ENCODE data around the gene GPR78. TPM values are rescaled to one million over a fixed set of nuclear protein-coding genes. Genes with fewer than 3 reads are reported as not detected.

Gene GPR78
- total and polyA plus RNA-seq, 2 of the 13 experiments (the other 11 are each of a cell fraction or from before 2014, with no cell fraction given): 0.01 to 0.07 TPM

- no peak overlapping the region for H2AFZ ChIP-seq (ENCODE audit: low read length)
- H3K4me1 ChIP-seq (ENCODE audit: insufficient read depth, low read length): no peaks in the 10 kb centered on the region
- no peak for FAIRE-seq
Observed at GRCh38 chr4:8557151-8558076, 22.8 kb upstream of the GPR78 start.

GRCh38 chr4:8558080-8558960 is 21.9 kb upstream of the GPR78 start:
- H3K36me3 ChIP-seq (replicated peaks in 1 of 2; ENCODE audit: control insufficient read depth in 1 of 2, insufficient read depth in 2 of 2, low read length in 2 of 2): no peaks in the 10 kb centered on the region
- DNase-seq (ENCODE audit: low spot score) (no peak), ATAC-seq (no peak), FAIRE-seq (no peak)
- no peaks in the 10 kb centered on the region for H3K4me1 ChIP-seq (ENCODE audit: insufficient read depth, low read length)
- peaks cover 3 to 8% of the 10 kb centered on the region in 2 experiments; a peak in 2 of 5 replicates for H3K27me3 ChIP-seq (ENCODE audit: control insufficient read depth in 1 of 2, insufficient read depth in 2 of 2, low read length in 2 of 2)
- H4K20me1 ChIP-seq (ENCODE audit: insufficient read depth, low read length): no peaks in the 10 kb centered on the region
- CTCF ChIA-PET (ENCODE audit: low intra/inter-chr PET ratio, low total read pairs): no interaction called here
- H3K9me3 ChIP-seq (ENCODE audit: low read length): no peaks in the 10 kb centered on the region
- H3K9ac ChIP-seq (ENCODE audit: insufficient read depth, low read depth, low read length): no peak overlapping the region
- 31% methylated on average over 9 of the region's 21 CpGs for WGBS (ENCODE audit: low lambda C conversion rate)
- no peak overlapping the region for H2AFZ ChIP-seq (ENCODE audit: low read length)
- POLR2A ChIA-PET: no interaction called here
- no peak overlapping the region for H3K27ac ChIP-seq (ENCODE audit: extremely low read length, insufficient read depth, low read length)
- no peak overlapping the region for H3K4me2 ChIP-seq (ENCODE audit: low read depth, low read length)
- H3K4me3 ChIP-seq (replicated peaks in 1 of 3; ENCODE audit: insufficient read depth in 1 of 3, low read depth in 2 of 3, low read length in 3 of 3): no peak overlapping the region
- intact Hi-C loops (cut with micrococcal nuclease; ENCODE audit: unreplicated experiment) (no loop called here), in situ Hi-C loops (cut with HindIII; ENCODE audit: extremely low pct_ligation_motif_present, low pct_unique_long_range_greater_than_20kb) (no loop called here)
- H3K79me2 ChIP-seq (ENCODE audit: insufficient read depth, low read length): no peaks in the 10 kb centered on the region
- no TSS peak for BruUV-seq (replicated peaks)
- TF ChIP-seq KAT8 (CRISPR knock-in tag; IDR thresholded peaks at IDR 0.05) (no peak), NR1H2 (CRISPR knock-in tag; IDR thresholded peaks at IDR 0.05; ENCODE audit: borderline replicate concordance, low read depth) (no peak), HNF1B (CRISPR knock-in tag; IDR thresholded peaks at IDR 0.05) (no peak), REXO4 (CRISPR knock-in tag; IDR thresholded peaks at IDR 0.05; ENCODE audit: borderline replicate concordance) (no peak), CREBL2 (CRISPR knock-in tag; IDR thresholded peaks at IDR 0.05; ENCODE audit: borderline replicate concordance) (no peak), EZH2 (conservative IDR thresholded peaks at IDR 0.05; ENCODE audit: low read depth, low read length) (no peak), JDP2 (CRISPR knock-in tag; IDR thresholded peaks at IDR 0.05; ENCODE audit: borderline replicate concordance) (no peak), ZNF451 (CRISPR knock-in tag; IDR thresholded peaks at IDR 0.05) (no peak), CHD4 (IDR thresholded peaks at IDR 0.05; ENCODE audit: borderline replicate concordance, low read length) (no peak), HMGXB4 (CRISPR knock-in tag; IDR thresholded peaks at IDR 0.05; ENCODE audit: borderline replicate concordance in 1 of 2, low read depth in 1 of 2) (no peak)

More at GRCh38 chr4:8557151-8558076, 22.8 kb upstream of the GPR78 start:
- ATAC-seq (no peak), DNase-seq (ENCODE audit: low spot score) (no peak)
- Histone ChIP-seq H3K36me3 (replicated peaks in 1 of 2; ENCODE audit: control insufficient read depth in 1 of 2, insufficient read depth in 2 of 2, low read length in 2 of 2) (no peaks in the 10 kb centered on the region), H3K79me2 (ENCODE audit: insufficient read depth, low read length) (no peaks in the 10 kb centered on the region), H3K4me3 (replicated peaks in 1 of 3; ENCODE audit: insufficient read depth in 1 of 3, low read depth in 2 of 3, low read length in 3 of 3) (no peak overlapping the region), H3K9me3 (ENCODE audit: low read length) (no peaks in the 10 kb centered on the region), H3K27ac (ENCODE audit: extremely low read length, insufficient read depth, low read length) (no peak overlapping the region), H4K20me1 (ENCODE audit: insufficient read depth, low read length) (no peaks in the 10 kb centered on the region), H3K4me2 (ENCODE audit: low read depth, low read length) (no peak overlapping the region), H3K27me3 (ENCODE audit: control insufficient read depth in 1 of 2, insufficient read depth in 2 of 2, low read length in 2 of 2) (peaks cover 3 to 8% of the 10 kb centered on the region in 2 experiments; a peak in 2 of 5 replicates), H3K9ac (ENCODE audit: insufficient read depth, low read depth, low read length) (no peak overlapping the region)
- intact Hi-C loops (cut with micrococcal nuclease; ENCODE audit: unreplicated experiment) (no loop called here), in situ Hi-C loops (cut with HindIII; ENCODE audit: extremely low pct_ligation_motif_present, low pct_unique_long_range_greater_than_20kb) (no loop called here)
- 49% methylated on average over 19 of the region's 21 CpGs for WGBS (ENCODE audit: low lambda C conversion rate)
- ChIA-PET CTCF (ENCODE audit: low intra/inter-chr PET ratio, low total read pairs) (no interaction called here), POLR2A (no interaction called here)
- no TSS peak for BruUV-seq (replicated peaks)
- TF ChIP-seq TOPORS (CRISPR knock-in tag; IDR thresholded peaks at IDR 0.05) (no peak), ZNF629 (CRISPR knock-in tag; conservative IDR thresholded peaks at IDR 0.05) (peak; percentile 39)
